Fibroblast of skin of right quadriceps (primary cell): Measurements from ENCODE around the gene LRRC73.
"Not testable (repeated sequence)": the region's sequence is repeated elsewhere in the genome, so short reads cannot be mapped to it uniquely, and the experiment has no call there.

ENCODE experiments used
- DNase-seq: peaks from one replicate; pipeline ENCODE4 v3.0.0-alpha.2; 2013

LRRC73 gene

DNA sequence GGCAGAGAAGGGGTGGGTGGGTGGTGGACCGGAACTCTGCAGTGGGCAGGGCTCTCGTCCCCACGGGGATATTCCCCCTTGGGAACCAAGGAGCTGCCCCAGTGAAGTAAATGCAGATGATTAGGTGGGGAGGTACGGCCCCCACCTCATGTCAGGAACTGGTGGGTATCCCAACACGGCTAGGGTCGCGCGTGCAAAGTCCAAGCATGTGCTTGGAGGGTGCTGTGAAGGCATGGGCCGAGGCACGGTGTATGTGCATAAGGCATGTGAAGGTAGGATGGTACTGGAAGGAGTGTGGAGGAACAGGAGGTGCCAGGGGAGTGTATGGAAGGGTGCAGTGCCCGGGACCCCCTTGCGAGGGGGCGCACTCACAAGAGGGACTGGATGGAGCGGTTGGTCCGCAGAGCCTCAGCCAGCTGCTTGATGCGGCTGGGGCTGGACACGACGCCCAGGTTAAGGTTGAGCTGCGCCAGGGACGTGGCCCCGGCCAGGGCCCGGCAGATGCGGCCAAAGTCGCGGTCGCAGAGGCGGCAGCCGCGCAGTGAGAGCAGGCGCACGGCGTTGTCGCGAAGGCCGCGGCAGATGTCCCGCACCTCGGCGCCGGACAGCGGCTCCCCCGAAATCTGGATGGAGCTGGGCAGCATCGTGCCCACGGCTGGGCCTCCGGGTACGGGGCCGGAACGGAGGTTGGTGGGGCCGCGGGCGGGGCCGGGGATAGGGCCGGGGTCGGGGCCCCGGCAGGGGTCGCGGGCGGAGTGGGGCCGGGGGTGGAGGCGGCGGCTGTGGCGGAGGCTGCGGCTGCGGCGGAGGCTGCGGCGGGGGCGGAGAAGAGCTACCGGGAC lies 783 bp downstream of the LRRC73 start:
- no peak for DNase-seq

DNA sequence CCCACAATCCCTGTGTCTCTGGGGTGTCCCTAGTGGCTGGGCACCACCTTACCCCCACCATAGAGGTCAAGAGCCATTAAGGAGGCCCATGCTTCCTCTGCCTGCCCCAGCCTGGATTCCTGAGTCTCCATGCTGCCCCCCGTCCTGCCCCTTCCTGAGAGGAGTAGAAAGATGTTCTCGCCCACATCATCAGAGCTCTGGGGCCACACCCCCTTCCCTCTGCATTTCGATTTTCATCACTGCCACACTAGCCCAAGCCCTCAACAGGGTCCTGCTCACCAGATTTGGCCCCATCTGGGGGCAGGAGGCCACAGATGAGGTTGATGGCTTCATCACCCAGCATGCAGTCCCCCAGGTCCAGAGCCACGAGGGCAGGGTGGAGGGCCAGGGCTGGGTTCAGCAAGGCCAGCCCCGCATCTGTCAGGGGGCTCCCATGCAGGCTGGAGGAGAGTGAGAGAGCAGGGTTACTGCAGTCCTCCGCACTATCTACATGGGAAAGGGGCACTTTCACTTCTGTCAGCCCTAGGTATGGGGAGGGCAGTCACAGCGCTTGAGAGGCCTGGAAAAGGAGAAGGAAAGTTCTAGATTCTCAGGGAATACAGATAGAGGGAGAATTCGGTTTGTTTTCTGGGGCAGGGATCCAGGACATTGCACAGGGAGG lies 1.5 kb downstream of the LRRC73 start:
- no peak for DNase-seq

DNA sequence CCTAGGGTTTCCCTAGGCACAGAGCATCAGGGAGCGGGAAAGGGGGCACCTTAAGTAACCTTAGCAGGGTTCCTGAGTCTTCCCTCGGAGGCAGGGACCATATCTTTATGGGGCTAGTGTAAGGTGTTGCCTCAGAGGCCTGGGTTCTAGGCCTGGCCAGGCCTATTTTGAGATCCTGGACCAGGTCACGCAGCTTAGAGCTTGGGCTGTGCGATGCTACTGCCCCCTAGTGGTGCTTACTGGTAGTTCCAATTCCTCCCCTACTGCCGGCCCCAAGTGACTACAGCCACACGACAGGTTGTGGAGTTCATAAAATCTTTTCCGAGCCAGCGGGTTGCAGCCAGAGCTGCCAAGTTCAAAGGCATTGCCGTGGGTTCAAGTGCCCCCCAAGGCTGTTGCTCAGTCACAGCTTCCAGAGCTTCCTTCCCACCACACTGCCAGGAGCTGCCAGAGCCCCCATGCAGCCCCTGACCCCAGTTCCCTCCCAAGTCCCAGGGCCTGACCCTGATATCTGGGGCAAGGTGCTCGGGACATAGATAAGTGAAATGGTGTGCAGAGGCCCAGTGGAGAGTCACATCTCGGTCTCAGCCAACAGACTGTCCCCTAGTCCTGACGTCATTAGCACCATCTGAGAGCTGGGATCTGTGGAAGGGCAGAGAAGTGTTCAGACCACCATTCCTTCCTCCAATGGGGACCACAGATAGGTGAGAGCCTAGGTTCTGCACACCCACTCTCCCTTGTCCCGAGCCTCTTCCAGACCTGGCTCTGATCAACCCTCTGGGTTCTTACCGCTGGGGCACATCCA lies 3.3 kb downstream of the LRRC73 start:
- peak; percentile 71 for DNase-seq

DNA sequence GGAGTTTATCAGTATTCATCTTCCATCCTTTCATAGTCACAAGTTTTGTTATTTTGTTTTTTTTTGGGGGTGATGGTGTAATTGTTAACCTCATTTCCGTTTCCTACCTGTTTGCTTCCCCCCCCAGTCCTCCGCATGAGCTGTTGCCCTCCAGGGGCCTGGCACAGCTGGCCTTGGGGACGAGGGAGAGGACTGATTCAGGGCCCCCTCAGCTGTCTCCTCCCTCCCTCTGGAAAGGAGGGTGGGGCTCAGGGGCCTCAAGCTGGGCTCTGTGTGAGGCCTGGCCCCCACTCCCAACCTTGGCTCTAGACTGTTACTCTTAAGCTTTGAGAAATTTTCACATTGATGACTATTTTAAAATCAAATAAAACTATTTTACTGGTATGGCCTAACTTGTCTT lies 4.0 kb downstream of the LRRC73 start:
- no peak for DNase-seq

GRCh38 chr6:43505718-43506117 lies 4.4 kb downstream of the LRRC73 start:
- DNase-seq = no peak

DNA sequence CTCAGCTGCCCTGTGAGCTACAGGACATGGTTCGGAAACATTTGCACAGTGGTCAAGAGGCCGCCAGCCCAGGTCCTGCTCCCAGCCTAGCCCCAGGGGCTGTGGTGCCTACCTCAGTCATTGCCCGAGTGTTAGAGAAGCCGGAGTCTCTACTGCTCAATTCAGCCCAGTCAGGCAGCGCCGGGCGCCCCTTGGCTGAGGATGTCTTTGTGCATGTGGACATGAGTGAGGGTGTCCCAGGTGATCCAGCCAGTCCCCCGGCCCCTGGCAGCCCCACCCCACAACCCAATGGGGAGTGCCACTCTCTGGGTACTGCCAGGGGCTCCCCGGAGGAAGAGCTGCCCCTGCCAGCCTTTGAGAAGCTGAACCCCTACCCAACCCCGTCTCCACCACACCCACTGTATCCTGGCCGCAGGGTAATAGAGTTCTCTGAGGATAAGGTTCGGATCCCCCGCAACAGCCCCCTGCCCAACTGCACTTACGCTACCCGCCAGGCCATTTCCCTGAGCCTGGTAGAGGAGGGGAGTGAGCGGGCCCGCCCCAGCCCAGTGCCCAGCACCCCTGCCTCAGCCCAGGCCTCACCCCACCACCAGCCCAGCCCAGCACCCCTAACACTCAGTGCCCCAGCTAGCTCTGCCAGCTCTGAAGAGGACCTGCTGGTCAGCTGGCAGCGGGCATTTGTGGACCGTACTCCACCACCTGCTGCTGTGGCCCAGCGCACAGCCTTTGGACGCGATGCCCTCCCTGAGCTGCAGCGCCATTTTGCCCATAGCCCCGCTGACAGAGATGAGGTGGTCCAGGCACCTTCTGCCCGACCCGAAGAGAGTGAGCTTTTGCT lies 5.2 kb downstream of the LRRC73 start:
- DNase-seq = no peak

- DNase-seq = no peak
Observed at GRCh38 chr6:43503443-43503842, 6.7 kb downstream of the LRRC73 start.

GRCh38 chr6:43502666-43503065 lies 7.5 kb downstream of the LRRC73 start:
- DNase-seq = no peak

DNA sequence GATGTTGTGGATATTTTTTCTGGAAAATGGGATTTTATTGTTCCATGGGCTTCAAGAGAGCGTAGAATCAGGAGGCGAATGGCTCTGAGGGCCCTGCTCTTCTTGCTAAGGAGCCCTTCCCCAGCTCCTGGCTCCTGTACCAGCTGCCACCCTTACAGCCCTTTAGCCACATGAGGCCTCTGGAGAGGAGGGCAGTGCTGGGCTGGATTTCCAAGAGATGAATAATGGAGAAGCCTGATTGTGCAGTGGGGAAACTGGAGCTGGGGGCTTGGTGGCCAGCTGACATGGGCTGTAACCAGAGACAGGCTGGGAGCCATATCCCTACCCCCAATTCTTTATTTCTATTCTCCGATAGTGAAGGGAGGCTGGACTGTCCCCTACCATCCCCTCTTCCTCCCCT lies 9.2 kb downstream of the LRRC73 start:
- DNase-seq = no peak

GRCh38 chr6:43499028-43499815 lies 10.9 kb downstream of the LRRC73 start:
- DNase-seq = no peak

DNA sequence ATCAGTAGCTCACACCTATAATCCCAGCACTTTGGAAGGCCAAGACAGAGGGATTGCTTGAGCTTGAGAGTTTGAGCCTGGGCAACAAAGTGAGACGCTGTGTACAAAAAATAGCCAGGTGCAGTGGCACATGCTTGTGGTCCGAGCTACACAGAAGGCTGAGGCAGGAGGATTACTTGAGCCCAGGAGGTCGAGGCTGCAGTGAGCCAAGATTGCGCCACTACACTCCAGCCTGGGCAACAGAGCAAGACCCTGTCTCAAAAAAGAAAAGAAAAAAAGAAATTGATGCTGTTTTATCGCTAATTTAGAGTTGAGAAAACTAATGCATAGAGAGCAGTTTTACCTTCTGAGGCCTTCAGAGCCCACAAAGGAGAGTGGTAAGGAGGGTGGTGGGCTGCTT lies 11.9 kb downstream of the LRRC73 start:
- not testable (repeated sequence) for DNase-seq

DNA sequence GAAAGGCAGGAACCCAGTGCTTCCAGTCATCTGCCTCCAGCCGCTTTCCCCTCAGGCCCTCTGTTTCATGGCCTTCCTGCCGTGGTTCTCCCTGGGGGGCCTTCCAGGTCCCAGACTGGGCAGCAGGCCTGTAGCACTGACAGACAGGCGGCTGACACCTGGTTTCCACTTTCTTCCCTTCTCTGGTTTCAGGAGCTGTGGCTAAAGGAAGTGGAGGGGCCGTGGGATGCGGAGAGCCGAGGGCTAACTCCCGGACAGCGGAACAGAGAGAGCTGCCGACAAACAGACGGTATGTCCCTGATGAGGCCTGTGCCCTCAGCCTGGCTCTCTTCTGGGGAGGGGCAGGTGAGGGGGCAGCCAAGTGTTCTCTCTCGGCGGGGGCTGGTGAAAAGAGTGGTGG lies 12.5 kb downstream of the LRRC73 start:
- DNase-seq = no peak

- no peak for DNase-seq
Observed at GRCh38 chr6:43497129-43497396, 13.1 kb downstream of the LRRC73 start.

DNA sequence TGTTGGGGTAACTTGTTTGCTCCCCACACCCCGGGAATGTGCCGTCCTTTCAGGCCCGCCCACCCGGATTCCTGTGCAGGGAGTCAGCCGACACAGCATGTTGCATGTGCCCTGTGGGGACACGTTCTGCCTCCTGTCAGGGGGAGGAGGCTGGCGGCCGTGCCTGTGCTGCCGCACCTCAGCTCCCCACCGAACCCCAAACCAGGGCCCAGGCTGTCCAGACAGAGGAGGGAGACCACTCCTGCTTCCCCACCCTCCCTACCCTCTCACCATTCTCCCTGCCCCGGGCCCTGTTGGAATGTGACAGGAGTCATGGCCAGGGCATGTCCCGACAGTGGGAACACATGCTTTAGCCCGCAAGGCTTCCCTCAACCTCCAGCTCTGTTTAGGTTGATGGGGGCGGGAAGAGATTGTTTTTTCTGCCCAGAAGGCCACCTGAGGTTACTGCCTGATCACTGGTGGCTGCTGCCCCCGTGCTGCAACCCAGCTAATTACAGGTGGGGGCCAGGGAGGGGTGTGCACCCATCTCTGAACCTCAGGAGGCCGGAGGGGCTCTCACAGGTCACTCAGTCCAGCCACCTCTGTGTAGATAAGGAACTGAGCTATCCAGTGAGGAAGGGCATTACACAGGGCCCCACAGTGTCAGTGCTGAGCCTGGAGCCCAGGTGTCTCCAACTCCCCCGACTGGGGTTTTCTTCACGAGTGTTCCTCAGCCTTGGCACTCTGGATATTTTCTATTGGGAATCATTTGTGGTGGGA lies 13.6 kb downstream of the LRRC73 start:
- DNase-seq = peak; percentile 57

DNA sequence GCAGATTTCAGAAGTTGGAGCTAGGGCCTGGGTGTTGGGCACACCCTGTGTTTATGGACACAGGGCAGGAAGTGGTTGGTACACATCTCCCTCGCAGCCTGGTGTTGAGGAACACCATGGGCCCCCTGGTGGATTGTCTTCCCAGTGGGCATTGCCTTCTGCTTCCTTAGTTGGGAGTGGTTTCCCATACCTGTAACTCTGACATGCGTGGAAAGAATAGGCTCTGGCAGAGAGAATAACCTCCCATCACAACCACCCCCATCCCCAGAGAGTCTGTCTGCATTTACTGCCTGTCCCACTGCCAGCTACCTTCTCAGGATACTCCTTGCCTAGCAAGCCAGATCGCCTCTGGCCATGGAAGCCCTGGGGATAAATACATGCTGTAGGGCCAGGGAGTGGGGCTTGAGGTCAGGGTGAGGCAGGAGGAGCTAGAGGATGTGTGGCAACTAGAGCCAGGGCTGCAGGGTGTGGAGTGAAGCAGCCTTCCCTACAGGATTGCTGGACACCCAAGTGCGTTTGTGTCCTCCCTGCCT lies 14.7 kb downstream of the LRRC73 start:
- DNase-seq = no peak

GRCh38 chr6:43494766-43495165 lies 15.4 kb downstream of the LRRC73 start:
- DNase-seq = no peak

- no peak for DNase-seq
Observed at GRCh38 chr6:43494321-43494720, 15.8 kb downstream of the LRRC73 start.

GRCh38 chr6:43493833-43494232 lies 16.3 kb downstream of the LRRC73 start:
- no peak for DNase-seq

GRCh38 chr6:43493230-43493629 lies 16.9 kb downstream of the LRRC73 start:
- no peak for DNase-seq

GRCh38 chr6:43492673-43493072 lies 17.5 kb downstream of the LRRC73 start:
- no peak for DNase-seq
